Parathyroid adenoma (tissue), 2 donors: ENCODE data around the gene TBC1D14.

ENCODE experiments used
- H2AFZ ChIP-seq: fragments of 300-600 bp; sonication (generic); one replicate; pipeline ENCODE4 v1.7.0; 2017; ENCODE audit warnings: antibody characterized with exemption, mild to moderate bottlenecking
- H3K27ac ChIP-seq: fragments of 300-600 bp; sonication (generic); one replicate; pipeline ENCODE4 v1.7.0; 2017
- H3K27me3 ChIP-seq: fragments of 300-600 bp; sonication (generic); one replicate; pipeline ENCODE4 v1.7.0; 2017; ENCODE audit warnings: low read length; ENCODE audit not compliant: control insufficient read depth, insufficient read depth
- H3K36me3 ChIP-seq: fragments of 300-600 bp; sonication (generic); one replicate; pipeline ENCODE4 v1.7.0; 2017; ENCODE audit warnings: low read length; ENCODE audit not compliant: control insufficient read depth, insufficient read depth
- H3K4me1 ChIP-seq: fragments of 300-600 bp; sonication (generic); one replicate; pipeline ENCODE4 v1.7.0; 2017; ENCODE audit warnings: control low read depth
- H3K4me2 ChIP-seq: fragments of 300-600 bp; sonication (generic); one replicate; pipeline ENCODE4 v1.7.0; 2017; ENCODE audit warnings: low read length
- H3K4me3 ChIP-seq: fragments of 300-600 bp; sonication (generic); one replicate; pipeline ENCODE4 v1.7.0; 2017; ENCODE audit warnings: low read depth, low read length
- H3K79me2 ChIP-seq: fragments of 300-600 bp; sonication (generic); one replicate; pipeline ENCODE4 v1.7.0; 2017; ENCODE audit warnings: control low read depth
- H3K9ac ChIP-seq: fragments of 300-600 bp; sonication (generic); one replicate; pipeline ENCODE4 v1.7.0; 2017; ENCODE audit warnings: mild to moderate bottlenecking
- H3K9me3 ChIP-seq: fragments of 300-600 bp; sonication (generic); one replicate; pipeline ENCODE4 v1.7.0; 2017; ENCODE audit warnings: low read length; ENCODE audit not compliant: control insufficient read depth
- TF ChIP-seq, protein P1 (sequence below): fragments of 300-600 bp; sonication (generic); IDR thresholded peaks from one replicate; pipeline ENCODE4 v1.7.0; 2017; ENCODE audit warnings: antibody characterized with exemption, mild to moderate bottlenecking
- donor health status: primary hyperparathyroidism.

Gene TBC1D14

DNA sequence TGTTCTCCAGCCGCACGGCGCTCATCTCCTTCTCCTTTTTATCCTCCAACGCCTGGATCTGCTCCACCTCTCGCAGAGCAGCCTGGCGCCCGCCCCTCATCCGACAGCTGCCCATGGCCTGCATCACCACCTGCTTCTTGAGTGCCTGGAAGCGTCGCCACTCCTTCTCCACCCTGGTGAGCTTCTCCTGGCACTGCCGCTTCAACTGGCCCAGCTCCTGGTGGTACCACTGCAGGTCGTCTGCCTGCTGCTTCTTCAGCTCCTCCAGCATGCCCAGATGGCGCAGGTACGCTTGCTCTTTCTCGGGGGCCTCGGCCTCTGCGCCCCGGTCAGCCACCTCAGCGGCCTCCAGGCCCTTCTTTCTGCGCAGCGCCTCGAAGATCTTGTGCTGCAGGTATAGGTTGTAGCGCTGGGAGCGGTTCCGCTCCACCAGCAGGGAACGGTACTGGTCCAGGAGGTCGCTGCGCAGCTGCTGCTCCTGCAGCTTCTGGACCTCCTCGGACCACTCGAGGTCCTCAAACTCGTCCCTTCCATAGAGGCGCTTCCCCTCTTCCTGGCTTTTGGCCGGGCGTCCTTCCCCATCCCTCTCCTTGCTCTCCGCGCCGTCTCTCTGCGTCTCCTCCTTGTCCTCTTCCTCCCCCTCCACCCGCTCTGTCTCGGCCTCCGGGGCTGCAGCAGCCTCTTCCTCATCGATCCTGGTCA is 132.3 kb downstream of the TBC1D14 start:
- Histone ChIP-seq H3K4me2 (peak overlapping the region; percentile 87), H3K4me1 (peaks cover 10% of the 10 kb centered on the region), H3K27me3 (no peaks in the 10 kb centered on the region), H3K36me3 (no peaks in the 10 kb centered on the region), H2AFZ (peak overlapping the region; percentile 96), H3K27ac (peak overlapping the region; percentile 64), H3K79me2 (peaks cover 32% of the 10 kb centered on the region), H3K9me3 (no peaks in the 10 kb centered on the region), H3K4me3 (peak overlapping the region; percentile 78), H3K9ac (no peak overlapping the region)
- TF ChIP-seq, protein P1, sequence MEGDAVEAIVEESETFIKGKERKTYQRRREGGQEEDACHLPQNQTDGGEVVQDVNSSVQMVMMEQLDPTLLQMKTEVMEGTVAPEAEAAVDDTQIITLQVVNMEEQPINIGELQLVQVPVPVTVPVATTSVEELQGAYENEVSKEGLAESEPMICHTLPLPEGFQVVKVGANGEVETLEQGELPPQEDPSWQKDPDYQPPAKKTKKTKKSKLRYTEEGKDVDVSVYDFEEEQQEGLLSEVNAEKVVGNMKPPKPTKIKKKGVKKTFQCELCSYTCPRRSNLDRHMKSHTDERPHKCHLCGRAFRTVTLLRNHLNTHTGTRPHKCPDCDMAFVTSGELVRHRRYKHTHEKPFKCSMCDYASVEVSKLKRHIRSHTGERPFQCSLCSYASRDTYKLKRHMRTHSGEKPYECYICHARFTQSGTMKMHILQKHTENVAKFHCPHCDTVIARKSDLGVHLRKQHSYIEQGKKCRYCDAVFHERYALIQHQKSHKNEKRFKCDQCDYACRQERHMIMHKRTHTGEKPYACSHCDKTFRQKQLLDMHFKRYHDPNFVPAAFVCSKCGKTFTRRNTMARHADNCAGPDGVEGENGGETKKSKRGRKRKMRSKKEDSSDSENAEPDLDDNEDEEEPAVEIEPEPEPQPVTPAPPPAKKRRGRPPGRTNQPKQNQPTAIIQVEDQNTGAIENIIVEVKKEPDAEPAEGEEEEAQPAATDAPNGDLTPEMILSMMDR, result no peak

DNA sequence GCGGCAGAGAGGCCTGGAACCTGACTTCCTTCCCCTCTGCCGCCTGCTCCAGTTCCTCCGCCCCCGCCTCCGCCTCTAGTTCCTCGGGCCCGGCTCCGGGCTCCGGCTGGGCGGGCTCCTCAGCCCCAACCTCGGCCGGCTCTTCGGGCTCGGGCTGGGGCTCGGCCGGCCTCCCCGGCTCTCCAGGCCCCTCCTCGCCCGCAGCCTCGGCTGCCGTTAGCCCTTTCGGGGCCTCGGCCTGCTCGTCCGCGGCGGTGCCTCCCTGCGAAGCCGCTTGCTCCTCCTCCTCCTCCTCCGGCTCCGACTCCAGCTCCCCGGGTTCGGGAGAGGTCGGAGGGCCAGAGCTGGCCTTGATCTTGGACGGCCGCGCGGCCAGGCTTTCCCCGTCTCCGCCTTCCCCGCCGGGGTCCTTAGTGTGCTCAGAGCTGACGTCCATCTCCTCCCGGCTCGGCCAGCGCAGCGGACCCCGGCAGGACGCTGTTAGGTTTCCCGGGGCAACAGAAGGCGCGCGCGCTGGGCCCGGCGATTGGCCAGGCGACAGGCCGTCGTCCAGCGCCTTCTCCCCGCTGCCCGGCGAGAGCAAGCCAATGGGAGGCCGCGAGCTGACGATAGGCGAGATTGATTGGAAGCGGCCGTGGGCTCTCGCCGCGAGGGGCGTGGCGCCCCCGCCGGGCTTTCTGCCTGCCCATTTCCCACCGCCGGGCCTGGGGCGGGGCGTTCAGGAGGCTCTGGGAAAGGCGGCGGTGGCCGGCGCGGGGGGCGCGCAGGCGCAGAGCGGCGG is 133.1 kb downstream of the TBC1D14 start:
- TF ChIP-seq, protein P1, result peak; percentile 9
- peak overlapping the region; percentile 87 for H3K4me2 ChIP-seq
- H3K9ac ChIP-seq, result no peak overlapping the region
- peak overlapping the region; percentile 78 for H3K4me3 ChIP-seq
- H2AFZ ChIP-seq, result peak overlapping the region; percentile 96
- peak overlapping the region; percentile 64 for H3K27ac ChIP-seq
- H3K4me1 ChIP-seq, result peaks cover 10% of the 10 kb centered on the region
- H3K9me3 ChIP-seq, result no peaks in the 10 kb centered on the region
- H3K36me3 ChIP-seq, result no peaks in the 10 kb centered on the region
- H3K27me3 ChIP-seq, result no peaks in the 10 kb centered on the region
- peaks cover 39% of the 10 kb centered on the region for H3K79me2 ChIP-seq

DNA sequence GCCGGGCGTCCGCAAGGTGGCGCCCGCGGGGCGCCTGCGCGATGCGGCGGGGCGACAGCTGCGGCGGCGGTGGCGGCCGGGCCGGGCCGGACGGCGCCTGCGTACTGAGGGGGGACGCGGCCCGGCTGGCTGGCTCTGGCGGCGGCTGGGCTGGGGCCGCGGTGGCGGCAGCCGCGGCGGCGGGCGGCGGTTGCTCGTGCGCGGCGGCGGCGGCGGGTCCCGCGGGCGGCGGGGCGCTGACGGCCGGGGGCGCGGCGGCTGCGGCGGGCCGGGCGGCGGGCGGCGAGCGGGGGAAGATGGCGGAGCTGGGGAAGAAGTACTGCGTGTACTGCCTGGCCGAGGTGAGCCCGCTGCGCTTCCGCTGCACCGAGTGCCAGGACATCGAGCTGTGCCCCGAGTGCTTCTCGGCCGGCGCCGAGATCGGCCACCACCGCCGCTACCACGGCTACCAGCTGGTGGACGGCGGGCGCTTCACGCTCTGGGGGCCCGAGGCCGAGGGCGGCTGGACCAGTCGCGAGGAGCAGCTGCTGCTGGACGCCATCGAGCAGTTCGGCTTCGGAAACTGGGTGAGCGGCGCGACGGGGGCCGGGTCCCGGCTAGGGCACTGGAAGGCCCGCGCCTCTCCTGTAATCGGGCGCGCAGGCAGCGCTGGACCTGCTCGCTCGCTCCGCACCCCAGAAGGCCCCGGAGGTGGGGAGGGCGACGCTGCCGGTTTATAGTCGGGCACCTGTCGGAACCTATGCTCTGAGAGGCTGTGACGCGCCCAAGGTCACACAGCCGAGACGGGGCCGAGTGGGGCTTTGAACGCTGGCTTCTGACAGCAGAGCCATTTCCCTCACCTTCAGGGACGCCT is 133.9 kb downstream of the TBC1D14 start, which contains the start of gene TADA2B:
Gene TADA2B, plus strand, starts transcription at position 89 of the 853 bp plus-strand sequence. Its CDS starts 208 bp downstream, at position 297.
- Histone ChIP-seq H3K27me3 (no peaks in the 10 kb centered on the region), H3K4me2 (peak within 1 kb of the TSS; percentile 87), H3K4me1 (peaks cover 10% of the 10 kb centered on the region), H3K36me3 (no peaks in the 10 kb centered on the region), H3K4me3 (peak within 1 kb of the TSS; percentile 81), H3K27ac (peak within 1 kb of the TSS; percentile 64), H3K79me2 (peaks cover 43% of the 10 kb centered on the region), H3K9me3 (no peaks in the 10 kb centered on the region), H2AFZ (peak within 1 kb of the TSS; percentile 96), H3K9ac (peak within 1 kb of the TSS; percentile 46)
- TF ChIP-seq, protein P1, result no peak

DNA sequence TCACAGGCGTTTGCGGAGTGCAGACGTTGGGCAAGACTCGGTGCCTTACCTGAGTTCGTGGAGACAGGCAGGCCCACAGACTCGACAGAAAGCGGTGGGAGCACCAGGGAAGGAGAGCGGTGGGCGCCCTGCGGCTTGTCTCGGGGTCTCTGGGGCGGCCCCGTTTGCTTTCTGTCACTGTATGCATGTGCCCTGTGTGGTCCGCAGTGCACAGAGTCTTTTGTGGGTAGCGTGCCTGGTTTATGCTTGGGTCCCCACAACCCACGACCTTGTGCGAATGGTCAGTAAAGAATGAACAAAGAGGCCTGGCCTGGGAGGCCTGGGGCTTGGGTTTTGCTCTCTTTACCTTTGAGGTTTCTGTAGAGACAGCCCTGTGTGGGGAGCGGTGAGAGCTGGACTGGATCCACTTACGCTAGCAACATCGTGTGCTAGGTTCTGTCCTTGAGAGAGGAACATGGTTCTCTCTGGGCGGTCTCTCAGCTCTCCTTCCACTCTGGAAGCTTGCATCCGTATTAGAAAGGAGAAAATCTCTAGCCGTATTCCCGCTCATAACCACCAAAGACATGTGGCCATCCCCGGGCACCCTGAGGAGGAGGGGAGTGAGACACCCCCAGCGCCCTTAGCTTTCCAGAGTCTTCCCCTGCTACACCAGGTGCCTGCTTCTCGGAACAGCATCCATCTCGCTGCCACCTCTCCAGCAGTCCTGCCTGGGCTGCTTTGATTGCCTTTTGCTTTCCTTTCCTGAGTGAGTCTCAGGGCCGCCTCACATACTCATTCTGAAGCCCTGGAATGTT is 134.7 kb downstream of the TBC1D14 start:
- H3K4me2 ChIP-seq, result peak overlapping the region; percentile 84
- no peaks in the 10 kb centered on the region for H3K27me3 ChIP-seq
- peak overlapping the region; percentile 61 for H3K27ac ChIP-seq
- H3K79me2 ChIP-seq, result peaks cover 43% of the 10 kb centered on the region
- H3K9me3 ChIP-seq, result no peaks in the 10 kb centered on the region
- H3K4me1 ChIP-seq, result peaks cover 10% of the 10 kb centered on the region
- peak overlapping the region; percentile 75 for H2AFZ ChIP-seq
- peak overlapping the region; percentile 46 for H3K9ac ChIP-seq
- TF ChIP-seq, protein P1, result no peak
- H3K36me3 ChIP-seq, result no peaks in the 10 kb centered on the region
- H3K4me3 ChIP-seq, result peak overlapping the region; percentile 81
